Kidney tubule cell (primary cell): ENCODE results near the gene PRKCB.

Experiments
- DNase-seq: peaks from one replicate; pipeline ENCODE4 v3.0.0-alpha.2; 2018; ENCODE audit warnings: low spot score

PRKCB gene

GRCh38 chr16:24253192-24253591 is 417.4 kb downstream of the PRKCB start:
- peak; percentile 55 for DNase-seq

GRCh38 chr16:24255456-24256371 is 419.9 kb downstream of the PRKCB start, which contains the start of gene CACNG3:
Gene CACNG3 (plus strand): TSS chr16:24256335. CDS start chr16:24256755, 420 bp downstream.
- DNase-seq = peak; percentile 10

- DNase-seq = no peak
These were observed 422.2 kb downstream of the PRKCB start for GRCh38 chr16:24257958-24258357.

- DNase-seq = no peak
These were observed 423.0 kb downstream of the PRKCB start for GRCh38 chr16:24258791-24259190.

GRCh38 chr16:24262816-24263215 is 427.0 kb downstream of the PRKCB start:
- DNase-seq = no peak
